KBM-7 (cell line): ENCODE data around the gene HARS1.
"Not testable (repeated sequence)": the region's sequence is repeated elsewhere in the genome, so short reads cannot be mapped to it uniquely, and the experiment has no call there.

ENCODE experiments used
- DNase-seq: peaks from one replicate; pipeline ENCODE4 v3.0.0-alpha.2; 2015
- in situ Hi-C: fragments of 300-500 bp; cut with MboI; formaldehyde crosslinking; loops from 2 replicates; pipeline ENCODE4 v1.14.3; 2020; ENCODE audit warnings: low sequenced_read_pairs, low pct_unique_long_range_greater_than_20kb, mixed read lengths

HARS1 gene, protein sequence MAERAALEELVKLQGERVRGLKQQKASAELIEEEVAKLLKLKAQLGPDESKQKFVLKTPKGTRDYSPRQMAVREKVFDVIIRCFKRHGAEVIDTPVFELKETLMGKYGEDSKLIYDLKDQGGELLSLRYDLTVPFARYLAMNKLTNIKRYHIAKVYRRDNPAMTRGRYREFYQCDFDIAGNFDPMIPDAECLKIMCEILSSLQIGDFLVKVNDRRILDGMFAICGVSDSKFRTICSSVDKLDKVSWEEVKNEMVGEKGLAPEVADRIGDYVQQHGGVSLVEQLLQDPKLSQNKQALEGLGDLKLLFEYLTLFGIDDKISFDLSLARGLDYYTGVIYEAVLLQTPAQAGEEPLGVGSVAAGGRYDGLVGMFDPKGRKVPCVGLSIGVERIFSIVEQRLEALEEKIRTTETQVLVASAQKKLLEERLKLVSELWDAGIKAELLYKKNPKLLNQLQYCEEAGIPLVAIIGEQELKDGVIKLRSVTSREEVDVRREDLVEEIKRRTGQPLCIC

DNA sequence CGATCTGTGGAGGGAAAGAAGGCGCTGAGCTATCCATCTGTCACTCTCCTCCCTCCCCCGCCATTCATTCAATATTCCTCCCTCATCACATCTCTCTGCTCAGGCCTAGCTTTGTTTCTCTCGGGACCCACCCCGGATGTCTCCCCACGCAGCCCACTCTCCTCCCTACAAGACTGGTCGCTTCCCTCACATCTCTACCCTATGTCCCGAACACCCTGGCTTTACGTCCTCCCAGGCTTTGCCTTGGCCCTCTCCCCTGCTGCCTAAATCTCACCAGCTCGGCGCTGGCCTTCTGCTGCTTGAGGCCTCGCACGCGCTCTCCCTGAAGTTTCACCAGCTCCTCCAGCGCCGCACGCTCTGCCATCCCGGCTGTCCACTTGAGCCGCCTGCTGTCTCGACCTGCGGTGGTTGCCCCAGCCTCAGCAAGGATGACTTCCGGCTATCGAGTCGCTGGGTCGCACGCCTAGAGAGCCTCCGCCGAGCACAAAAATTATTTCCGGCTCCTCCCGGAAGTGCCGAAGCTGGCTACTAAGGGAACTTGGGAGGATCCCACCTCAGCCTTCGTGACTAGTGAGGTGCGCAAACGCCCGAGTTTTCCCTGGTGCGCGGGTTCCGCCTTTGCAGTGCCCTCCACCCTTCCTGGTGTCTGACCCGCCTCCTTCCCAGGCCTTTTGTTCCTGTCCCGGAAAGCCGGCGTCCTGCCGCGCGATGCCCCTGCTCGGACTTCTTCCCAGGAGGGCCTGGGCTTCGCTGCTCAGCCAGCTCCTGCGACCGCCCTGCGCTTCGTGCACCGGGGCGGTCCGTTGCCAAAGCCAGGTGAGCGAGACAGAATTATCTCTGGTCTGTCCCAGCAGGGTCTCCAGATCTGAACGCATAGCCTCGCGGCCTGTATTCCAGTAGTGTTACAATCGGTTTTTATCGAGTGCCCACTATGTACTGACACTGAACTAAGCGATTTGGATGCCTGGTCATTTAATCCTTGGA, at the start of gene HARS1, which contains the start of gene HARS2:
TSS of gene HARS1 (minus strand) at position 430 of the 984 bp plus-strand sequence. CDS start at position 364, 66 bp downstream.
TSS of gene HARS2 (plus strand) at position 515 of the 984 bp plus-strand sequence. CDS start at position 709, 194 bp downstream.
- in situ Hi-C loops, result no loop called here
- DNase-seq, result peak; percentile 96

DNA sequence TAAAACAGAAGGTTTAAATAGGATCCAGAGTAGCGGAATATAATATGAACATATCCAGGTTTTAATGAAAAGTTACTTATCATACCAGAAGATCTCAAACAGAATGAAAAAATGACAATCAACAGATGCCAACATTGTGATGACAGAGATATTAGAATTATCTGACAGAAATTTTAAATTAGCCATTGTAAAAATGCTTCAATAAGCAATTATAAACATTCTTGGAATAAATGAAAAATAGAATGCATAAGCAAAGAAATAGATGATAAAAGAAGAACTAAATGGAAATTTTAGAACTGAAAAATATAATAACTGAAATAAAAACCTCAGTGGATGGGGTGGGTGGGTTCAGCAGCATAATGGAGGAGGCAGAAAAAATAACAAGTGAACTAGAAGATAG, 46.3 kb upstream of the HARS1 start:
- in situ Hi-C loops, result no loop called here
- DNase-seq, result no peak

DNA sequence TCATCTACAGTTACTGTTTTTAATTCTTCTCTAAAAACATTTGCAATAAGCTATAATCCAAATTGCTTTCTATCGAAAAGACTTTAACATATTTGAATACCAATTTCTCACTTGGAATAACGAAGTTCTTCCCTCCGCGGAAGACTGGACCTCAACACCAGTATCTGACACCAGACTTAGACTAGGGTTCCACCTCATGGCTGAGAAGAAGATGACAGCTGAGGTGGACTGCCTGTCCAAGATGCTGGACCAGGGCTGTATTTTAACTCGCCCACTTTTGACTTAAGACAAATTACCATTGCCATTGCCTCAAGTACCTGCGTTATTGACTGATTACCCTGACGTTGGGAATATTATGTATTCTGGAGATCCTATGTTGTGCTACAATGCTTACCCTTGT, 43.2 kb upstream of the HARS1 start:
- in situ Hi-C loops, result no loop called here
- no peak for DNase-seq

DNA sequence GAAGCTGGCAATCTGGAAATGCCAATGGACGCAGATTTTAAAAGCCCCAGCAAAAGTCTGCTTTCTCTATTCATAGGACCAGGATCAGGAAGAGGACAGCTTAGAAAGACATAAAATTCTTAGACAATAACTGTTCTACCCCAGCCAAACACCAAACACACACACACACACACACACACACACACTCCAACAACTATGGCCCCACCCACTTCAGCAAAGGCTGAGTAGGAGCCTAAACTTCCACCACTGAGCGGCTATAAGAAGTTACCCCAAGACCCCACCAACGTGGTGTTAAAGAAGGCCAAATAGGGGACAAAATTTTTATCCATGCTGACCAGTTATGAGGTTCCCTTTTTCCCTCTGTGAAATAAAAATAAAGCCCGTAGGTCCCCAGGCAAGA, 41.9 kb upstream of the HARS1 start:
- in situ Hi-C loops, result no loop called here
- no peak for DNase-seq

DNA sequence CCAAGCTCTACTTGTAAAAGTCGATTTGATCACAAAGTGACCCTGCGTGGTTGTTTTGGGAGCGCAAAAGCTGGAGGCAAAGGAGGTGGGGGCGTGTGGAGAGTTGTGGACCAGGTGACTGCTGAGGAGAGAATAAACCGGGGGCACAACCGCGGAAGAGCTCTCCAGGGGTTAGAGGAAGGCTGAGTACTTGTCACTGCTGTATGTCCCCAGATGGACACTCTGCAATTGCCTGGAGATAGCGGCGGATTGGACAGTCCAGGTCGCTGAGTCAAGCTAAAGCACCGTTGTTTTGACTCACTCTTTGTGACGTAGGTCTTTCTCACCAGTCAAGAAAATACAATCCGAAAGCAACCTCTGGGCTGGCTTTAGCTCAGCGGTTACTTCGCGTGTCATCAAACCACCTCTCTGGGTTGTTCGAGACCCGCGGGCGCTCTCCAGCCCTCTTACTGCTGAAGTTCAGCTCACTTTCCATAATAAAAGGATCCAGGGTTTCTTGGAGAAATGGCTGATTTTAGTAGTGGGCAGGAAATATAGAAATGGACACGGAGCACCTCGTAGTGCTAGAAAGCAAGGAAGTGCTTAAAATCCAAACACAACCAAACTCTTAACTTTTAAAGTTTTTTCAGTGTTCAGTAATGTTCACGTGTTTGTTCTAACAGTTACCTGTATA, 34.8 kb upstream of the HARS1 start:
- in situ Hi-C loops, result no loop called here
- no peak for DNase-seq

DNA sequence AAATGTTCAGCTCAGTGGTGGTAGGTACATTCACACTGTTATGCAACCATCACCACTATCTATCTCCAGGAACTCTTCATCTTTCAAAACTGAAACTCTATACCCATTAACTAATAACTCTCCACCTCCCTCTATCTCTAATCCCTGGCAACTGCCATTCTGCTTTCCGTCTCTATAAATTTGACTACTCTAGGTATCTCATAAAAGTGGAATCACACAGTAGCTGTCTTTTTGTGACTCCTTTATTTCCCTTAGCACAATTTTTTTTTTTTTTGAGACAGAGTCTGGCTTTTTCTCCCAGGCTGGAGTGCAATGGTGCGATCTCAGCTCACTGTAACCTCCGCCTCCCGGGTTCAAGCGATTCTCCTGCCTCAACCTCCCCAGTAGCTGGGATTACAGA, 30.2 kb upstream of the HARS1 start:
- in situ Hi-C loops, result loop anchor here (25.0 kb wide), 1 partner anchor 484 kb away; no protein-coding TSS in a partner anchor

DNA sequence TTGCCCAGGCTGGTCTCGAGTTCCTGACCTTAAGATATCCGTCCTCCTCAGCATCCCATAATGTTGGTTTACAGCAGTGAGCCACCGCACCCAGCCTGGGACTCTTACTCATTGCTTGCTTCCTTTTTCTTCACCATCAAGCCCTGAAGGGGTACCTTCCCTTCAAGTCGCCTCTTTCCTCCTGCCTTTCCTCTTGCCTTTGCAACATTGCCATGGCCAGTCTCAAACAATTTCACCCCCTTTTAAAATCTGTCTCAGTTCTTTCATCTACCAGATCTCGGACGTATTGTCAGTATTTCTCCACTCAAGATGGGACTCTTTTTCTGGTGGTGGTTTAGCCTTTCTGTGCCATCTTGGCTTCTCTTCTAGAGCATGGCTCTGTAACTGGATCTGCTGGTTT, 29.6 kb upstream of the HARS1 start:
- in situ Hi-C loops, result loop anchor here (25.0 kb wide), 1 partner anchor 483 kb away; no protein-coding TSS in a partner anchor
- not testable (repeated sequence) for DNase-seq

More for the DNA sequence above, 30.2 kb upstream of the HARS1 start:
- not testable (repeated sequence) for DNase-seq

DNA sequence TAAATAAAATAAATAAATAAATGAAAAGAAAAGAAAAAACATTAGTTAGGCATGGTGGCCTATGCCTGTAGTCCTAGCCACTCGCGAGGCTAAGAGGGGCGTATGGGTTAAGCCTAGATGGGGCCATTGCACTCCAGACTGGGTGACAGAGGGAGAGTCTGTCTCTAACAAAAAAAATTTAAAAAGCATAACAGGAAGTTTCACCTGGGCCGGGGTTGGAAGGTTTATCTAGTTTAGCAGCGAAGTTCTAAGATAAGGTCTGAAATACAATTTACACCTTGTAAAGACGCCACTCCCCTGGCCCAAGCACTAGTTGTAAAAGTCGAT, 27.1 kb upstream of the HARS1 start:
- in situ Hi-C loops, result loop anchor here (10.0 to 25.0 kb wide), 2 partner anchors 353 to 481 kb away; partner anchors contain the start of gene SLC4A9

DNA sequence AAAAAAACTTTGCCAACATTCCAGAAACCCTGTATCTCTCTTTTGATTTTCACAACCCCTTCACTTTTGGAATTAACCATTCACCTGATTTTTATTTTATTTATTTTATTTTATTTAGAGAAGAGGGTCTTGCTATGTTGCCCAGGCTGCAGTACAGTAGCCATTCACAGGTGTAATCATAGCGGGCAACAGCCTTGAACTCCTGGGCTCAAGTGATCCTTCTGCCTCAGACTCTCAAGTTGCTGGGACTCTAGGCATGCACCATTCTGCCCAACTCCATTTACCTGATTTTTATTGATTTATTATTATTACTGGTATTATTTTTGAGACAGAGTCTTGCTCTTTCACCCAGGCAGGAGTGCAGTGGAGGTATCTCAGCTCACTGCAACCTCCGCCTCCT, 25.1 kb upstream of the HARS1 start:
- in situ Hi-C loops, result loop anchor here (10.0 to 25.0 kb wide), 2 partner anchors 351 to 479 kb away; partner anchors contain the start of gene SLC4A9

More for the DNA sequence above, 27.1 kb upstream of the HARS1 start:
- no peak for DNase-seq

DNA sequence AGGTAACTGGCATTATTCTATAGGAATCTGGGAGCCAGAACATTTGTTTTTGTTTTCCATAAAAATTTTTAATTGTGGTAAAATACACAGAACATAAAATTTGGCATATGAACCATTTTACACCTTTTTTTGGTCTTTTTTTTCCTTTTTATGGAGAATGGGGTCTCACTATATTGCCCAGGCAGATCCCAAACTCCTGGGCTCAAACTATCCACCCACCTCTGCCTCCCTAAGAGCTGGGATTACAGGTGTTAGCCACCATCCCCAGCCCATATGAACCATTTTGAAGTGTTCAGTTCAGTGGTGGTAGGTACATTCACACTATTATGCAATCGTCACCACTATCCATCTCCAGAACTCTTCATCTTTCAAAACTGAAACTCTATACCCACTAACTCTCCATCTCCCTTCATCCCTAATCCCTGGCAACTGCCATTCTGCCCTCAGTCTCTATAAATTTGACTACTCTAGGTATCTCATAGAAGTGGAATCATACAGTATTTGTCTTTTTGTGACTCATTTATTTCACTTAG, 22.5 kb upstream of the HARS1 start:
- DNase-seq, result no peak
- in situ Hi-C loops, result loop anchor here (10.0 to 25.0 kb wide), 2 partner anchors 349 to 476 kb away; partner anchors contain the start of gene SLC4A9

More for the DNA sequence above, 25.1 kb upstream of the HARS1 start:
- not testable (repeated sequence) for DNase-seq

DNA sequence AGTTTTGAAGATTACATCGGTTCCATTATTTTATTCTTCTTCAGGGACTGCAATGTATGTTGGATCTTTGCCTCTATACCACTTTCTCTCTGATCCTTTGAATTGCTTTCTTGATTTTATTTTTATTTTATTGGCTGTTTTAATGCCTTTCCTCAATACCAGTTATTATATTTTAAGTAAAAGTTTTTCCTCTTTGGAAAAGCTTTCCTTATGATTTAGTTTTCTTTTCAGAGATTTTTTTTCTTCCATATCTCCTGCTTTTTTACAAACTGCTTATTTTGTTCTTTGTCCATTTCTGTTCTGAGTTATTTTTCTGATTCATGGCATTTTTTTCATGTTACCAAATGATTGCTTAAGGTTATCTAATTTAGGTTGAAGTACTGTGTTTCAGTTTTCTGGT, 20.6 kb upstream of the HARS1 start:
- in situ Hi-C loops, result loop anchor here (10.0 to 25.0 kb wide), 2 partner anchors 347 to 474 kb away; partner anchors contain the start of gene SLC4A9
- DNase-seq, result no peak

DNA sequence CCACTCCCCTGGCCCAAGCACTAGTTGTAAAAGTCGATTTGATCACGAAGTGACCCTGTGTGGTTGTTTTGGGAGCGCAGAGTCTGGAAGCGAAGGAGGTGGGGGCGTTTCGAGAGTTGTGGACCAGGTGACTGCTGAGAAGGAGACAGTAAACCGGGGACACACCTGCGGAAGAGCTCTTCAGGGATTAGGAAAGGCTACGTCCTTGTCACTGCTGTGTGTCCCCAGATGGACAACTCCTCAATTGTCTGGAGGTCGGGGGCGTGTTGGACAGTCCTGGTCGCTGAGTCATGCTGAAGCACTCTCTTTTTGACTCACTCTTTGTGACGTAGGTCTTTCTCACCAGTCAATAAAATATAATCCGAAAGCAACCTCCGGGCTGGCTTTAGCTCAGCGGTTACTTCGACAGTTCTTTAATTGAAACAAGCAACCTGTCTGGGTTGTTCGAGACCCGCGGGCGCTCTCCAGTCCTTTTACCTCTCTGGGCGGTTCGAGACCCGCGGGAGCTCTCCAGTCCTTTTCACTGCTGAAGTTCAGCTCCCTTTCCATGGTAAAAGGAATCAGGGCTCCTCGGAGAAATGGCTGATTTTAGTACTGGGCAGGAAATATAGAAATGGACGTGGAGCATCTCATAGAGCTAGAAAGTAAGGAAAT, 19.9 kb upstream of the HARS1 start:
- in situ Hi-C loops, result loop anchor here (10.0 to 25.0 kb wide), 2 partner anchors 346 to 474 kb away; partner anchors contain the start of gene SLC4A9
- DNase-seq, result peak; percentile 99

DNA sequence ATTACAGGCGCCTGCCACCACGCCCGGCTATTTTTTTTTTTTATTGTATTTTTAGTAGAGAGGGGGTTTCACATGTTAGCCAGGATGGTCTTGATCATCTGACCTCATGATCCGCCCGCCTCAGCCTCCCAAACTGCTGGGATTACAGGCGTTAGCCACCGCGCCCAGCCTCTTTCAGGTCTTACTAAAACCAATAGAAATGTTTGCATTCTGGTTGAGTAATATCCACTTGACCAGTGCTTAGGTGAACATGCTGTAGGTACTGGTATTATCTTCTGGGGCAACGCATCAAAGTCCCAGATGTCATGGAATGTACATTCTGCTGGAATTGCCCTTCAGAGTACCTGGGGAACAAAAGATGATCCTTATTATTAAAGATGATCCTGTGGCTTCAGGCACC, 17.6 kb upstream of the HARS1 start:
- in situ Hi-C loops, result loop anchor here (25.0 kb wide), 1 partner anchor 471 kb away; no protein-coding TSS in a partner anchor
- DNase-seq, result not testable (repeated sequence)

DNA sequence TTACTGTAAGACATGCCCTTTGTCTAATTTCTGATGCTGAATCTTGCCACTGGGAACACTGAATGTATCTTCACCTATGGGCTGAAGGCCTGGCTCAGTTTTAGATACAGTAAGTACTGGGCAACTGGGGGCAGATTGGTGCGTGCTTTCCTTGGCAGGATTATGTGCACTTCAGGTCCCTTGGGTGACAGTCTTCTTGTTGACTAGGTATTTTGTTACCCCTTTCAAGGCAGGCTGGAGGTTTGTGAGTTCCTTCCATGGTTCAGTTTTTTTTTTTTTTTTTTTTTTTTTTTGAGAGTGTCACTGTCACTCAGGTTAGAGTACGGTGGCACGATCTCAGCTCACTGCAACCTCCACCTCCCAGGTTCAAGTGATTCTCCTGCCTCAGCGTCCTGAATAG, 16.6 kb upstream of the HARS1 start:
- in situ Hi-C loops, result loop anchor here (25.0 kb wide), 1 partner anchor 471 kb away; no protein-coding TSS in a partner anchor
- no peak for DNase-seq

DNA sequence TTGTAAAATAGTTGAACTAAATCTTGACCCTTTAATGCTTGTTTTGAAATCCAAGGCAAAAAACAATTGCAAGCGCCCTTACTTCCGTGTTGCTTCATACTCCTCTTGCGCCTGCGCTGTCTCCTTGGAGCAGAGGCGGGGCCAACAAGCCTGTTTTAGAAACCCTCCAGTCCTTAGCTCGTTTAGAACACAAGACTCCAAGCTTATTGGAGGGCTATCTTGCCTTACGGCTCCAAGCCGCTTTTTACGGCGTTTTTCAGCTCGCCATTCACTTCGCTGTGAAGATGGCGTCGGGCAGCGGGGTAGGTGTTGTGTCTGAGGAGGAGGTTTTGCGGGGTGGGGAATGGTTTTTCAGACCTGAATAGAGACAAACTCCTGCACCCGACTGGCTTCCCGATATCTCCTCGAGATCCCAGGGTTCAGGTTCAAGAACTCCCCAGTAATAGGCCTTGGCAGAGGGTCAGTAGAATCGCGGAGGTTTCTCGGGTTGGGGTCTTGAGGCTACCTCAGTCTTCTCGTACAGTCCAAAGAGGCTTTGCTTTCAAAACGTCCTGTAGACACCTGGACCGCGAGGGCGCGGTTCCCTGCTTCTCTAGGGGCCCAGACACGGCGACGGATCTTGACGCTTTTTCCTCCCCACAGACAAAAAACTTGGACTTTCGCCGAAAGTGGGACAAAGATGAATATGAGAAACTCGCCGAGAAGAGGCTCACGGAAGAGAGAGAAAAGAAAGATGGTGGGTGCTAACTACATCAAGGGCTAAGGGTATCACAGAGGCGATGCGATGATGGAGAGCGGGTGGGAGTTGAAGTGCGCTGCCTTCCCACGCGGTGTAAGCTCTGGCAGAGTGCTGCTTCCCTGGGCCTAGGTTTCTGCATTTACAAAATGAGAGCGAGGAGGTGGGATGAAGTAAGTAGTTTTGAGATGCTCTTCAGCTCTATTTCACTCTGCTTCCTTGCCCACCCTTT, 9.3 kb upstream of the HARS1 start, which contains the start of gene ZMAT2:
TSS of gene ZMAT2 (plus strand) at position 271 of the 968 bp plus-strand sequence. CDS start at position 285, 14 bp downstream.
- peak; percentile 95 for DNase-seq
- in situ Hi-C loops, result loop anchor here (25.0 kb wide), 1 partner anchor 463 kb away; no protein-coding TSS in a partner anchor

DNA sequence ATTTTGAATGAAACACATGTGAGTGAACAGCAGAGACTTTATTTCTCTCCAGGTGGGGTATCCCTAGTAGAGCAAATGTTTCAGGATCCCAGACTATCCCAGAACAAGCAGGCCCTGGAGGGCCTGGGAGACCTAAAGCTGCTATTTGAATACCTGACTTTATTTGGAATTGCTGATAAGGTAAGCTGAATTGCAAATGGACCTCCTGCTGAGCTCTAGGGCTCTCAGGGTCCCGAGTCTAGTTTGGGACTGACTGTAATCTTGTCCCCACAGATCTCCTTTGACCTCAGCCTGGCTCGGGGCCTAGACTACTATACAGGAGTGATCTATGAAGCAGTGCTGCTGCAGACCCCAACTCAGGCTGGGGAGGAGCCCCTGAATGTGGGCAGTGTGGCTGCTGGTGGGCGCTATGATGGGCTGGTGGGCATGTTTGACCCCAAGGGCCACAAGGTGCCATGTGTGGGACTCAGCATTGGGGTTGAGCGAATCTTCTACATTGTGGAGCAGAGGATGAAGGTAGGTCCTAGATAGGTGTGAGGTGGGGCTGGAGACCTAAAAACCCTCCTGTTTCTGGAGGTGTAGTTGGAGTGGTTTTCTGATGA, 5.8 kb upstream of the HARS1 start:
- in situ Hi-C loops, result no loop called here
- no peak for DNase-seq
